Adrenal gland (tissue), 12 donors: ENCODE results near the gene CNTN1. TPM values are rescaled to one million over a fixed set of nuclear protein-coding genes. Genes with fewer than 3 reads are reported as not detected.

Source experiments
- DNase-seq, 7 donors: peaks; one replicate each; pipeline ENCODE4 v3.0.0-alpha.2; 2019 to 2020
- H3K27ac ChIP-seq, 5 donors: fragments of 200-600 bp; sonication (generic) in 4 of 5; 1 replicate in 3 of 5; 2 replicates in 2 of 5; pipeline versions ENCODE4 v1.5.1 to v1.8.0; 2016 to 2020; ENCODE audit warnings: mild to moderate bottlenecking in 1 of 5
- H3K27me3 ChIP-seq: fragments of 200-600 bp; 2 replicates; pipeline ENCODE4 v1.8.0; 2021
- H3K36me3 ChIP-seq, 2 donors: fragments of 200-600 bp; replicated peaks in 1 of 2; 1 replicate in 1 of 2; 2 replicates in 1 of 2; pipeline versions ENCODE4 v1.5.1 to v1.8.0; 2018 to 2022
- H3K4me1 ChIP-seq, 2 donors: fragments of 200-600 bp; replicated peaks in 1 of 2; 1 replicate in 1 of 2; 2 replicates in 1 of 2; pipeline versions ENCODE4 v1.5.1 to v1.8.0; 2018 to 2021
- H3K4me3 ChIP-seq, 4 donors: fragments of 200-600 bp; sonication (generic) in 3 of 4; one replicate each; pipeline ENCODE4 v1.5.1; 2016 to 2018
- H3K9me3 ChIP-seq, 3 donors: fragments of 200-600 bp; sonication (generic) in 1 of 3; replicated peaks in 1 of 3; 1 replicate in 2 of 3; 2 replicates in 1 of 3; pipeline versions ENCODE4 v1.5.1 to v1.8.0; 2016 to 2021
- POLR2A ChIP-seq, 2 donors: fragments of 450-650 bp; IDR thresholded peaks; one replicate each; pipeline ENCODE4 v1.6.1; 2017; ENCODE audit warnings: antibody characterized with exemption in 2 of 2, mild to moderate bottlenecking in 2 of 2, moderate library complexity in 1 of 2
- WGBS, 4 donors: extraction: QIAGEN DNeasy Blood & Tissue Kit in 2 of 4; methylation state at CpG; one replicate each; pipeline versions ENCODE4 v1.1.5 to v1.1.7; 2013 to 2017; 5-methylcytosine and 5-hydroxymethylcytosine counted together
- intact Hi-C, 2 donors: fragments of 100-400 bp; cut with DNase I; formaldehyde crosslinking; loops; one replicate each; pipeline versions ENCODE4 v1.14.1 to v1.15.0; 2022 to 2023
- polyA plus RNA-seq, 3 donors: library from polyadenylated mRNA; stranded (reverse); fragments of 200-250 nt in 2 of 3; fragments of 350-450 nt in 1 of 3; fragmentation: Illumina TruSeq in 1 of 3; extraction: RNeasy Lipid Tissue Mini Kit (QIAGEN cat#74804) in 1 of 3; gene quantifications; one replicate each; pipeline ENCODE4 v1.2.3, GENCODE V29; 2013 to 2014
- total RNA-seq, 9 donors: library from RNA; depleted of rRNA in 4 of 9; stranded (reverse); fragments of >200 nt in 4 of 9; fragments of 120-200 nt in 1 of 9; fragmentation: NEBNext Ultra II Directional in 1 of 9; extraction: Animal tissue kit (Norgen Biotek cat#: 25700) in 1 of 9; gene quantifications; one replicate each; pipeline versions ENCODE4 v1.1.0 to v1.2.4, GENCODE V29; 2013 to 2023
- TF ChIP-seq, protein P1 (sequence below), 6 experiments: fragments of 450-650 bp in 4 of 6; fragments of 200-600 bp in 2 of 6; sonication (generic) in 1 of 6; IDR thresholded peaks; 1 replicate in 5 of 6; 2 replicates in 1 of 6; pipeline versions ENCODE4 v1.5.1 to v1.8.0; 2016 to 2021; ENCODE audit warnings: antibody characterized with exemption in 6 of 6, mild to moderate bottlenecking in 2 of 6, moderate library complexity in 1 of 6
- donor health status: healthy with polysubstance abuse.
- donor health status: Bipolar disorder and iron deficiency.
- donor health status: DM: yes; HTN: yes; CAD: no.
- donor health status: DM: no; HTN: no; CAD: no.
- donor health status: DM: no; HTN: no; CAD: no.
- donor health status: DM: yes; HTN: yes; CAD: no.

Gene CNTN1
- total and polyA plus RNA-seq, 12 donors = 3.8 to 76.8 (median 20.7) TPM

DNA sequence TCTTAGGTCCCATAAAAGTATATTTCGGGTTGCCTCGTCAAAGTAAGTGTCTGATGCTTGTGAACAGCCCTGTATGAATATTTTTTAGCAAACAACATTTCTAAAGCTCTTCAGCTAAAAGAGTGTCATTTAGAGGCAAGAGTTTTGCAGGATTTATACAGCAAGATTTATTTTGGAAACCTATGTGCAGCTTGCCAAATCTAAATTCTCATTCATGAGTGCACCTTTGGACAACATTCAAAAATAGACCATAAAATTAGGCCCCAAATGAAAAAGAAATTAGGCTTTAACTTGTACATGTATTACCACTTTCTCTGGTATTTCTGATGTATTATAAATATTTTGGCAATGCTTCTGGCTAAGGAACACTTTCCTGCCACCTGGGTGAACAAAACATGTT, 271.5 kb downstream of the CNTN1 start:
- no peak for DNase-seq
- Histone ChIP-seq H3K27ac (no peak overlapping the region), H3K4me3 (no peak overlapping the region), H3K9me3 (no peaks in the 10 kb centered on the region), H3K27me3 (no peaks in the 10 kb centered on the region), H3K4me1 (no peaks in the 10 kb centered on the region), H3K36me3 (no peaks in the 10 kb centered on the region)
- WGBS, 4 donors = 86 to 97% (median 90%) methylated on average over 2 of the region's 2 CpGs
- TF ChIP-seq POLR2A (IDR thresholded peaks at IDR 0.05) = no peak
- TF ChIP-seq, protein P1, sequence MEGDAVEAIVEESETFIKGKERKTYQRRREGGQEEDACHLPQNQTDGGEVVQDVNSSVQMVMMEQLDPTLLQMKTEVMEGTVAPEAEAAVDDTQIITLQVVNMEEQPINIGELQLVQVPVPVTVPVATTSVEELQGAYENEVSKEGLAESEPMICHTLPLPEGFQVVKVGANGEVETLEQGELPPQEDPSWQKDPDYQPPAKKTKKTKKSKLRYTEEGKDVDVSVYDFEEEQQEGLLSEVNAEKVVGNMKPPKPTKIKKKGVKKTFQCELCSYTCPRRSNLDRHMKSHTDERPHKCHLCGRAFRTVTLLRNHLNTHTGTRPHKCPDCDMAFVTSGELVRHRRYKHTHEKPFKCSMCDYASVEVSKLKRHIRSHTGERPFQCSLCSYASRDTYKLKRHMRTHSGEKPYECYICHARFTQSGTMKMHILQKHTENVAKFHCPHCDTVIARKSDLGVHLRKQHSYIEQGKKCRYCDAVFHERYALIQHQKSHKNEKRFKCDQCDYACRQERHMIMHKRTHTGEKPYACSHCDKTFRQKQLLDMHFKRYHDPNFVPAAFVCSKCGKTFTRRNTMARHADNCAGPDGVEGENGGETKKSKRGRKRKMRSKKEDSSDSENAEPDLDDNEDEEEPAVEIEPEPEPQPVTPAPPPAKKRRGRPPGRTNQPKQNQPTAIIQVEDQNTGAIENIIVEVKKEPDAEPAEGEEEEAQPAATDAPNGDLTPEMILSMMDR (IDR thresholded peaks at IDR 0.05) = no peak
- intact Hi-C loops = no loop called here

- H3K4me3 ChIP-seq = no peak overlapping the region
- no peak overlapping the region for H3K27ac ChIP-seq
- no peaks in the 10 kb centered on the region for H3K4me1 ChIP-seq
- H3K36me3 ChIP-seq = no peaks in the 10 kb centered on the region
- H3K9me3 ChIP-seq = no peaks in the 10 kb centered on the region
- DNase-seq = no peak
- TF ChIP-seq POLR2A (IDR thresholded peaks at IDR 0.05) = no peak
- TF ChIP-seq, protein P1 (IDR thresholded peaks at IDR 0.05) = no peak
- 72 to 80% (median 76%) methylated on average over 6 of the region's 6 CpGs for WGBS, 4 donors
- H3K27me3 ChIP-seq = no peaks in the 10 kb centered on the region
- intact Hi-C loops = no loop called here
These were observed 277.6 kb downstream of the CNTN1 start for GRCh38 chr12:40969796-40970195.

DNA sequence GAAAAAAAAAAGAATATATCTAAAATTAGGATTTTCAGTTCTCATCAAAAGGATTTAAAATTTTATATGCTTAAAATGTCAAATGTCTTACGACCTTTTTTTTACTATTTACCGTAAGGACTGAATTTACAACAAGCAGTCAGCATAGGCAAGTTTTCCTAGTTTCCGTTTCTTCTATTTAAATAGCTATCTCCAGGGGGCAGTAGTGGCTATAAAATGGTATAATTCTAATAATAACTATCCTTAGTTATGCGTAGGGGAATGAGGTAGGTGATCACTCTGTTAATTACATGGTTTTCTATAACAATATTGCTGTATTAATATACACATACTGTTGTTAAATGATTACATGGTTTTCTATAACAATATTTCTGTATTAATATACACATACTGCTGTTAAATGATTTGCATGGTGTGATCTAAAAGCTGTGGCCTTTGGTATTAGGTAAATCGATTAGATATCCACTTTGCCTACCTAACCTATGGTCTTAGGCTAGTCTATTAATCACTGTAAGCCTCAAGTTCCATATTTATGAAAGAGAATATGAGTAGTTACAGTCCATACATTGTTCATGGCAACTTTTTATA, 278.2 kb downstream of the CNTN1 start:
- Histone ChIP-seq H3K4me3 (no peak overlapping the region), H3K9me3 (no peaks in the 10 kb centered on the region), H3K27ac (no peak overlapping the region), H3K36me3 (no peaks in the 10 kb centered on the region), H3K4me1 (no peaks in the 10 kb centered on the region), H3K27me3 (no peaks in the 10 kb centered on the region)
- DNase-seq = no peak
- intact Hi-C loops = no loop called here
- WGBS, 4 donors = 63 to 72% (median 66%) methylated on average over 5 of the region's 5 CpGs
- TF ChIP-seq, protein P1 (IDR thresholded peaks at IDR 0.05) = no peak
- TF ChIP-seq POLR2A (IDR thresholded peaks at IDR 0.05) = no peak

- Histone ChIP-seq H3K27ac (no peak overlapping the region), H3K4me3 (no peak overlapping the region), H3K4me1 (no peaks in the 10 kb centered on the region), H3K36me3 (no peaks in the 10 kb centered on the region), H3K9me3 (no peaks in the 10 kb centered on the region), H3K27me3 (no peaks in the 10 kb centered on the region)
- no peak for DNase-seq
- 46 to 82% (median 67%) methylated on average over 2 of the region's 2 CpGs for WGBS, 4 donors
- TF ChIP-seq, protein P1 (IDR thresholded peaks at IDR 0.05) = no peak
- TF ChIP-seq POLR2A (IDR thresholded peaks at IDR 0.05) = no peak
- intact Hi-C loops = no loop called here
These were observed 279.7 kb downstream of the CNTN1 start for GRCh38 chr12:40971911-40972310.
